Stimulated activated CD8-positive, alpha-beta memory T cell treated with anti-CD3 and anti-CD28 coated beads, Interleukin-4, amount 100 ng/mL, for 1 hour (primary cell): ENCODE data around the gene LCAT.

Source experiments
- DNase-seq, 2 donors: peaks; one replicate each; pipeline ENCODE4 v3.0.0-alpha.2; 2020; ENCODE audit warnings: low read depth in 2 of 2, low spot score in 1 of 2

The LCAT gene

DNA sequence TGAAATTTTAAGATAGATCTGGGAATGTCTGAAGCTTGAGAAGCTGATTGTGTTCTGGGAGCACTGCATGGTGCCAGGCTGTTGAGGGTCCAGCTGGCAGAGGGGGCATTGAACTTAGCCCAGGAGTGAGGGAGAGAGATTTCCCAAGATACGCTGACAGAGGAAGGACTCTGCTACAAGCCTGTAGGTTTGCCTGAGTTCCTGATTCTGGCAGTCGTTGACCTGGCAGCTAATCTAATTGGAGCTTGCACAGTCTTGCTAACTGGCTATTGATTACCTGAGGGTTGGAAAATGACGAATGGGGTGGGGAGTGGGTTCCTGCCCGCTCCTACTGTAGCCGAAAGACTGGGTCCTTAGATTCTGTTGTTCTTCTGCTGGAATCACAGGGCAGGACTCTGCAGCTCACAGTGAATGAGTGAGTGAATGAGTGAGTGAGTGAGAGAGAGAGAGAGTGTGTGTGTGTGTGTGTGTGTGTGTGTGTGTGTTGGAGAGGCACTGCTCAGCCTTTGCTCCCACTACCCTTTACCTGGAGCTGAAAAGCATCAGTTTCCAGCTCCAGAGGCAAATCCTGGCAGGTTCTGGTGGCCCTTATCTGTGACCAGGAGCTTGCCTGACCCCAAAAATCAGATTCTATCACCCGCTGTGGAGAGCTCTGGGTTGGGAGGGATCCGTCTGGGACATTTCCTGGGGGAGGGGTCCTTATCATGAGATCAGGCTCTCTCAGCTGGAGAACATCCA is 29.0 kb downstream of the LCAT start:
- no peak for DNase-seq

DNA sequence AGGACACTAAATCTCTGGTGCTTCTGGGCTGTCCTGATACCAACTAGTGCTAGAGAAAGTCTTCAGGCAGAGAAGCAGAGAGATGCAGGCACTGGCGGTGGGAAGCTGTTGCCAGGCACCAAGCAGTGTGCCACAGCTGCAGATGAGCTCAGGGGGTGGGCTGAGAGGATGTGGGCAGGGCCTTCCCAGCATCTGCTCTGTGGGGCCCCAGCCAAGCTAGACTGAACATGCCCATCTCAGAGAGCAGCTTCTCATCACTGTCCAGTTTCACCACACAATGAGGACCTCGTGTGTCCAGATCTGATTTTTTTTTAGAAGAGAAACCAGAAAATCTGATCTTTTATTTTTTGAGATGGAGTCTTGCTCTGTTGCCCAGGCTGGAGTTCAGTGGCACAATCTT is 33.8 kb downstream of the LCAT start:
- no peak for DNase-seq

DNA sequence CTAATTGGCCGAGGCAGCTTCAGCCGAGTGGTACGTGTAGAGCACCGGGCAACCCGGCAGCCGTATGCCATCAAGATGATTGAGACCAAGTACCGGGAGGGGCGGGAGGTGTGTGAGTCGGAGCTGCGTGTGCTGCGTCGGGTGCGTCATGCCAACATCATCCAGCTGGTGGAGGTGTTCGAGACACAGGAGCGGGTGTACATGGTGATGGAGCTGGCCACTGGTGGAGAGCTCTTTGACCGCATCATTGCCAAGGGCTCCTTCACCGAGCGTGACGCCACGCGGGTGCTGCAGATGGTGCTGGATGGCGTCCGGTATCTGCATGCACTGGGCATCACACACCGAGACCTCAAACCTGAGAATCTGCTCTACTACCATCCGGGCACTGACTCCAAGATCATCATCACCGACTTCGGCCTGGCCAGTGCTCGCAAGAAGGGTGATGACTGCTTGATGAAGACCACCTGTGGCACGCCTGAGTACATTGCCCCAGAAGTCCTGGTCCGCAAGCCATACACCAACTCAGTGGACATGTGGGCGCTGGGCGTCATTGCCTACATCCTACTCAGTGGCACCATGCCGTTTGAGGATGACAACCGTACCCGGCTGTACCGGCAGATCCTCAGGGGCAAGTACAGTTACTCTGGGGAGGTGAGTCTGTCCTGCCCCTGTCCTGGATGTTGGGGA is 34.7 kb downstream of the LCAT start:
- DNase-seq = no peak

DNA sequence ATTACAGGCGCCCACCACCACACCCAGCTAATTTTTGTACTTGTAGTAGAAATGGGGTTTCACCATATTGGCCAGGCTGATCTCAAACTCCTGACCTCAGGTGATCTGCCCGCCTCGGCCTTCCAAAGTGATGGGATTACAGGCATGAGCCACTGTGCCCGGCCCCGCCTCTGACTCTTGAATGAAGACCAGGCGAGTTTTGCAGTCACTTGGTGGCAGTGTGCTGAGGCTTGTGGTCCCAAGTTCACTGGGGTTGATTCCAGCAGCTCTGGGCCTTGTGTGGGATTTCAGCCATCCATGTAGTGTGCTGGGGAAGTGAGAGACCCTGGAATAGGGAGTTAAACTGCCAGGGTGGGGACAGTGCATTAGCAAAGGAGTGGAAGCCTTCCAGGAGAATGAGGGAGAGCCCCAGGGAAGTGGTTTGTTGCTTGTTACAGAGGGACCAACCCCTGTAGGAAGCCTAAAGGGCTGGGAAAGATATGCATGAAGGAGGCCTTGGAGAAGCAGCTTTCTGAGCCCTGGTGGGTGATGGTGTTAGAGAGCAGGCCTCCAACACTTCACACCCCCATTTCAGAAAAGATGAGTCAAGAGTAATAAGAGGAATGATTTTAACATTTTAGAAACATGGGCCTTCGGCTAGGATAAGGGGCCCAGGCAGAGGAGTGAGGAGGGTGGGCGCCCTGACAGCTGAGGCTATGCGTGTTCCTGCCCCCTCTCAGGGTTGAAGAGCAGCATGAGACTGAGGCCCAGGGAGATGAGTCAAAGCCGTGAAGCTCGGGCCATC is 36.3 kb downstream of the LCAT start:
- DNase-seq = no peak

DNA sequence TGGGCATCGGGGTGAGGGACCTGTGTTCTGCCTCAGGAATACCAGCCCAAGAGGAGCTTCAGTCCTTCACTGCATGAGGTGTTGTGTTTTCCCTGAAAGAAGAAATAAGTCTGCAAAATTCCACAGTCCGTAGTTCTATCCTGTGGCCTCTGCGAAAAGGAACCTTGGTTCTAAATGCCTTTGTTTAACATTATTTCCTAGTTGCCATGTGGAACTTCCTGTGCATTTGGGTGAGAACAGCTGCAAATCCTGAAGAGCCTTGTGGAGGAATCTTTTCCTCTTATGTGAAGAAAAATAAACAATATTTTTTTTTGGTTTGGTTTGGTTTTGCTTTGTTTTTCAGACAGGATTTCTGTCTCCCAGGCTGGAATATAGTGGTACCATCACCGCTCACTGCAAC is 41.1 kb downstream of the LCAT start:
- DNase-seq = no peak

DNA sequence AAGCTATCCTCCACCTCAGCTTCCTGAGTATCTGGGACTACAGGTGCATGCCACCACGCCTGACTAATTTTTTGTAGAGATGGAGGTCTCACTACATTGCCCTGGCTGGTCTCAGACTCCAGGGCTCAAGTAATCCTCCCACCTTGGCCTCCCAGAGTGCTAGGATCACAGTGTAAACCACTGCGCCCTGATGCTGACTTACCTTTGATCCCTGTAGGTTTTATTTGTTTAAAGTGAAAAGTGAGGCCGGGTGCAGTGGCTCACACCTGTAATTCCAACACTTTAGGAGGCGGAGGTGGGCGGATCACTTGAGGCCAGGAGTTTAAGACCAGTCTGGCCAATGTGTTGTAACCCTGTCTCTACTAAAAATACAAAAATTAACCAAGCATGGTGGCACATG is 42.2 kb downstream of the LCAT start:
- DNase-seq = no peak

DNA sequence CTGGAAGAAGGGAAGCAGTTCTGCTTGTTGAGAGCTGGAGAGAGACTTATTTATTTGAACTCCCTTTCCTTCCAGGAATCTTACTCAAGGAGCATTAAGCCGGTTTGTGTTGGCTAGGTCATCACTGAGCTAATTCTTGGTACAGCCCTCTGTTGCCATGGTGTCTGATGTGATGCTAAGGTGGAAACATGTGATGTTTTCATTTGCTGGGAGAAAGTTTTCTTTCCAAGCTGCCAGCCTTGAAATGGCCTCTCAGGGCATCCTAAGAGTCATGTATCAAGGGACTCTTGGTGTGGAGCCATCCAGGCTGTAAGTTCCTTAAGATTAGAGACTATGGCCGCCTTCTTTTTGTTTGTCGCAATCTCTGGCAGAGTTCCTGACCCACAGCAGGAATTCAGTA is 46.7 kb downstream of the LCAT start:
- DNase-seq = no peak

DNA sequence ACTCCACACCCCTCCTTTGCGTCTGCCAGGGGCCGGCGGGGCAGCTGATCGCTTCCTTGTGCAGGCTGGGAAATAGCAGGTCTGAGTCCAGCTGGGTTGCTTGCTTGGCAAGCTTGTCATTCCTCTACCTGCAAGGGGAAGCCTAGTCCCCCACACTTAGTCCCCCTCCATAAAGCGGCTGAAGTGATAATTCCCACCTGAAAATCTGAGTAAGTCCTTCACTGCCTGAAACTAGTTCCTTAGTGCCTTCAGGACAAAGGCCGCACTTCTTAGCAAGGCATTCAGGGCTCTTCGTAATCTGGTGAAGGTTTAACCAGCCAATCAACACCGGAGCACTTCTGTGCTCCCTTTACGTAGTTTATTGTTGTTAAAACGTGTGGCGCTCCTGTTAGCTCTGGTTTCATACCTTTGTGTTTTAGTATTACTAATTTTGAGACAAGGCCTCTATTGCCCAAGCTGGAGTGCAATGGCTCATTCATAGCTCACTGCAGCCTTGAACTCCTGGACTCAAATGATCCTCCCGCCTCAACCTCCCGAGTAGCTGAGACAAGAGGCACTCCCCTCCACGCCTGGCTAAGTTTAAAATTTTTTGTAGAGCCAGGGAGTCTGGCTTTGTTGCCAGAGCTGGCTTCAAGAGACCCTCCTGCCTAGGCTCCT is 50.0 kb downstream of the LCAT start:
- DNase-seq = no peak

DNA sequence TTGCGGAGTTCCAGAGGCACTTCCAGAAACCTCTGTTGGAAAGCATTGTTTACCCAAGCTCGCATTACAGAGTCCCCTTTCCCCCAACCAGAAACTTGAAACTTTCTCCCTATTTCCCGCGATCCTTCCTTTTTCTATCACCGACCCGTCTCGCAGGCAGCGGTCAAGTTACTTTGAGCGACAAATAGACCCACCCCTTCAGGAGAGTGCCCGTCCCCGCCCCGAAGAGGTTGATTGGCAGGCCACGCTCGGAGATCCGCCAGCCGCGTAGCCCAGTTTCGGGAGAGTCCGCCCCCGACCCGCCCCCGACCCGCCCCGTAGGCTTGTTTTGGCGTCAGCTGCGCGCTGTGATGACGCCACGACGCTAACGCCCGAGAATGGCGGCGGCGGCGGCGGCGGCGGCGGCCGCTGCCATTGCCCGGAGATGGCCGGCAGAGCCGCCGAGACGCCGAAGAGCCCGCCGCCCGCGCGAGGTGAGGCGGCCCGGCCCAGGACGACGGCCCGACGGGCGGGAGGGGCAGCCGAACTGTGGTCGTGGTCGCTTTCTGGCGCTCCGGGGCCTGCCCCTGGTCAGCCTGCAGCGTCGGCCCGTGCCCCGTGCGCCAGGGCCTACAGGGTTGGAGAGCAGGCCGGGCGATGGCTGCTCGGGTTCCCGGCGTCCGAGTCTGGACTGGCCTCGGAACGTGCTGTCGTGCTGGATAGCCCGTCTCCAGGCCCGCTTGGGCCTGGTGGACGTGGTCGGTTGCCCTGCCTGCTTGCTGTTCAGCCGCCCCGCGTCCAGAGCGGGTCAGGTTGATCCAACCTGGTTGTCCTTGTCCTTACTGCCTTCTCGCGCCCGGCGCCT is 50.8 kb downstream of the LCAT start, which contains the start of gene PSKH1:
PSKH1 (plus strand) TSS at position 356 of the 844 bp plus-strand sequence. CDS start 15,496 bp downstream, outside the sequence.
- DNase-seq = peak; percentile 84 to 88

DNA sequence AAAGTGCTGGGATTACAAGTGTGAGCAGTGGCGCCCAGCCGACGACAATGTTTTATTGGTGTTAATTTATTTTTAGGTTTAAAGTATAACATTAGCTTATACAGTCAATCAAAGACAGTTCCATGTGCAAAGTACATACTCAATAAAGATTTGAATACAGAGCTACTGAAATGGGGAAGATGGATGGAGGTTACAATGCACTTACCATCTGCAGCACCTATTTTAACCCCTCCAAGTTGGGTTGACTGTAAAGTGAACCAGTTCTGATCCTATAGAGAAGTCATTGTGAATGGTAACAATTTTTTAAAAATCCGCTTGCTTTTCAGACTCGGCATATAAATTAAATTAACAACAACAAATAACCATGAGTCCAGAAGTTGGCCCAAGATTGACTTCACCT is 51.5 kb downstream of the LCAT start:
- no peak for DNase-seq
